ENCODE measurements around the gene GAREM1. TPM values are rescaled to one million over a fixed set of nuclear protein-coding genes. Genes with fewer than 3 reads are reported as not detected.
"Not testable (repeated sequence)": the region's sequence is repeated elsewhere in the genome, so short reads cannot be mapped to it uniquely, and the experiment has no call there.

GAREM1 gene
- total RNA-seq, 1 donor from 2014 or later: 11.5 TPM

GRCh38 chr18:32298171-32298667 is 172.5 kb downstream of the GAREM1 start:
- Histone ChIP-seq H3K9me3 (no peaks in the 10 kb centered on the region), H3K36me3 (no peaks in the 10 kb centered on the region), H3K27ac (no peak overlapping the region), H3K27me3 (no peaks in the 10 kb centered on the region), H3K4me1 (peaks cover 4% of the 10 kb centered on the region), H3K4me3 (no peak overlapping the region)
- TF ChIP-seq CTCF (IDR thresholded peaks at IDR 0.05): no peak
- no peak for DNase-seq
- no peak for ATAC-seq
- intact Hi-C loops (cut with DNase I): no loop called here

GRCh38 chr18:32297579-32298170 is 173.0 kb downstream of the GAREM1 start:
- intact Hi-C loops (cut with DNase I): no loop called here
- DNase-seq (no peak), ATAC-seq (no peak)
- TF ChIP-seq CTCF (IDR thresholded peaks at IDR 0.05): no peak
- no peaks in the 10 kb centered on the region for H3K27me3 ChIP-seq
- no peak overlapping the region for H3K4me3 ChIP-seq
- no peaks in the 10 kb centered on the region for H3K9me3 ChIP-seq
- no peak overlapping the region for H3K27ac ChIP-seq
- no peaks in the 10 kb centered on the region for H3K36me3 ChIP-seq
- H3K4me1 ChIP-seq: peaks cover 4% of the 10 kb centered on the region

GRCh38 chr18:32296851-32297250 is 173.8 kb downstream of the GAREM1 start:
- peaks cover 2% of the 10 kb centered on the region for H3K4me1 ChIP-seq
- DNase-seq (no peak), ATAC-seq (no peak)
- no peak for TF ChIP-seq CTCF (IDR thresholded peaks at IDR 0.05)
- no peaks in the 10 kb centered on the region for H3K27me3 ChIP-seq
- intact Hi-C loops (cut with DNase I): no loop called here
- H3K9me3 ChIP-seq: no peaks in the 10 kb centered on the region
- no peak overlapping the region for H3K27ac ChIP-seq
- no peaks in the 10 kb centered on the region for H3K36me3 ChIP-seq
- H3K4me3 ChIP-seq: no peak overlapping the region

GRCh38 chr18:32295604-32296003 is 175.1 kb downstream of the GAREM1 start:
- no peaks in the 10 kb centered on the region for H3K9me3 ChIP-seq
- no peaks in the 10 kb centered on the region for H3K27me3 ChIP-seq
- TF ChIP-seq CTCF (IDR thresholded peaks at IDR 0.05): no peak
- DNase-seq: no peak
- no peaks in the 10 kb centered on the region for H3K36me3 ChIP-seq
- no peaks in the 10 kb centered on the region for H3K4me1 ChIP-seq
- ATAC-seq: no peak
- H3K27ac ChIP-seq: no peak overlapping the region
- no peak overlapping the region for H3K4me3 ChIP-seq
- intact Hi-C loops (cut with DNase I): no loop called here

GRCh38 chr18:32293107-32293506 is 177.6 kb downstream of the GAREM1 start:
- intact Hi-C loops (cut with DNase I): no loop called here
- Histone ChIP-seq H3K27me3 (no peaks in the 10 kb centered on the region), H3K4me1 (no peaks in the 10 kb centered on the region), H3K36me3 (no peaks in the 10 kb centered on the region), H3K27ac (no peak overlapping the region), H3K9me3 (no peaks in the 10 kb centered on the region), H3K4me3 (no peak overlapping the region)
- no peak for TF ChIP-seq CTCF (IDR thresholded peaks at IDR 0.05)
- no peak for DNase-seq
- peak; percentile 20 for ATAC-seq

GRCh38 chr18:32291623-32292022 is 179.1 kb downstream of the GAREM1 start:
- intact Hi-C loops (cut with DNase I); H3K4me1 ChIP-seq; DNase-seq; H3K9me3 ChIP-seq; H3K27ac ChIP-seq; H3K36me3 ChIP-seq; H3K4me3 ChIP-seq; H3K27me3 ChIP-seq; ATAC-seq: not testable (repeated sequence)

All from upper lobe of right lung (tissue), 1 donor.